PFSK-1 (cell line): ENCODE data around the gene ERC2.

Experiments used
- FOXP2 ChIP-seq: optimal IDR thresholded peaks from 2 replicates; pipeline ENCODE3; 2011; ENCODE audit warnings: borderline replicate concordance, control low read depth, inconsistent platforms; ENCODE audit not compliant: insufficient read depth; ENCODE audit errors: extremely low read length, extremely low read depth
- POLR2AphosphoS5 ChIP-seq: IDR thresholded peaks from 2 replicates; pipeline ENCODE4 v1.6.1; 2012; ENCODE audit warnings: low read depth, mild to moderate bottlenecking, control low read depth, low read length, moderate library complexity
- SIN3A ChIP-seq: IDR thresholded peaks from 2 replicates; pipeline ENCODE4 v1.6.1; 2012; ENCODE audit warnings: mild to moderate bottlenecking, low read length, moderate library complexity, borderline replicate concordance; ENCODE audit not compliant: insufficient read depth
- TAF1 ChIP-seq: IDR thresholded peaks from 2 replicates; pipeline ENCODE4 v1.6.1; 2012; ENCODE audit warnings: low read length, control low read depth, borderline replicate concordance; ENCODE audit not compliant: insufficient read depth
- TF ChIP-seq, protein P1 (sequence below), 2 experiments: IDR thresholded peaks; 2 replicates each; pipeline versions ENCODE4 v1.6.1 to v1.8.0; 2011 to 2012; ENCODE audit warnings: low read depth in 2 of 2, low read length in 2 of 2, control low read depth in 1 of 2, inconsistent platforms in 1 of 2, mild to moderate bottlenecking in 1 of 2, moderate library complexity in 1 of 2; ENCODE audit not compliant: insufficient read depth in 1 of 2

Gene ERC2

DNA sequence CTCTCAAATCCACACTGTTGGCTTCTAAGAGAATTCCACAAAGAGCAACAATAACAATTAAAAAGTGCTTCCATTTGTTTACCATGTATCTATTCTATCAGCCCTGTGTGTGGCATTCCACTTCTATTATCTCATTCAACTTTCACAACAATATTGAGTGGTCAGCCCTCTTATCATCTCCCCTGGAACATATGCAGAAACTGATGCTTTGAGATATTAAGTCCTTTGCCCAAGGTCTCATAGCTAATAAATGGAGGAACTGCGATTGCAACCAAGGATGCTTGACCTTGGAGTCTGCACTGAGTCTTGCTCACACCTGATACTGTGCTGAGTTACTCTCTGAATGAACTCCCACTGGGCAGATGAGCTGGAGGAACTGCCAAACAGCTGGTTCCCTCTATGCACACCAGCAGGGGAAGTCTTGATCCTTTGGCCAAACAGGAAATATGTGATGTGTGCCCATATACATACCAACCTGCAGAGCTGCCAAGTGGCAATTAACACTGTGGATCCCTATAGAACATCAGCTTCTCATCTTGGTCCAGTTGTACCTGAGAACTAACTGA is 836.4 kb downstream of the ERC2 start:
- TF ChIP-seq FOXP2 (no peak), TAF1 (no peak), POLR2AphosphoS5 (no peak), SIN3A (no peak)
- TF ChIP-seq, protein P1, sequence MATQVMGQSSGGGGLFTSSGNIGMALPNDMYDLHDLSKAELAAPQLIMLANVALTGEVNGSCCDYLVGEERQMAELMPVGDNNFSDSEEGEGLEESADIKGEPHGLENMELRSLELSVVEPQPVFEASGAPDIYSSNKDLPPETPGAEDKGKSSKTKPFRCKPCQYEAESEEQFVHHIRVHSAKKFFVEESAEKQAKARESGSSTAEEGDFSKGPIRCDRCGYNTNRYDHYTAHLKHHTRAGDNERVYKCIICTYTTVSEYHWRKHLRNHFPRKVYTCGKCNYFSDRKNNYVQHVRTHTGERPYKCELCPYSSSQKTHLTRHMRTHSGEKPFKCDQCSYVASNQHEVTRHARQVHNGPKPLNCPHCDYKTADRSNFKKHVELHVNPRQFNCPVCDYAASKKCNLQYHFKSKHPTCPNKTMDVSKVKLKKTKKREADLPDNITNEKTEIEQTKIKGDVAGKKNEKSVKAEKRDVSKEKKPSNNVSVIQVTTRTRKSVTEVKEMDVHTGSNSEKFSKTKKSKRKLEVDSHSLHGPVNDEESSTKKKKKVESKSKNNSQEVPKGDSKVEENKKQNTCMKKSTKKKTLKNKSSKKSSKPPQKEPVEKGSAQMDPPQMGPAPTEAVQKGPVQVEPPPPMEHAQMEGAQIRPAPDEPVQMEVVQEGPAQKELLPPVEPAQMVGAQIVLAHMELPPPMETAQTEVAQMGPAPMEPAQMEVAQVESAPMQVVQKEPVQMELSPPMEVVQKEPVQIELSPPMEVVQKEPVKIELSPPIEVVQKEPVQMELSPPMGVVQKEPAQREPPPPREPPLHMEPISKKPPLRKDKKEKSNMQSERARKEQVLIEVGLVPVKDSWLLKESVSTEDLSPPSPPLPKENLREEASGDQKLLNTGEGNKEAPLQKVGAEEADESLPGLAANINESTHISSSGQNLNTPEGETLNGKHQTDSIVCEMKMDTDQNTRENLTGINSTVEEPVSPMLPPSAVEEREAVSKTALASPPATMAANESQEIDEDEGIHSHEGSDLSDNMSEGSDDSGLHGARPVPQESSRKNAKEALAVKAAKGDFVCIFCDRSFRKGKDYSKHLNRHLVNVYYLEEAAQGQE (IDR thresholded peaks at IDR 0.05; ENCODE audit: insufficient read depth in 1 of 2, low read depth in 2 of 2, low read length in 2 of 2): no peak

DNA sequence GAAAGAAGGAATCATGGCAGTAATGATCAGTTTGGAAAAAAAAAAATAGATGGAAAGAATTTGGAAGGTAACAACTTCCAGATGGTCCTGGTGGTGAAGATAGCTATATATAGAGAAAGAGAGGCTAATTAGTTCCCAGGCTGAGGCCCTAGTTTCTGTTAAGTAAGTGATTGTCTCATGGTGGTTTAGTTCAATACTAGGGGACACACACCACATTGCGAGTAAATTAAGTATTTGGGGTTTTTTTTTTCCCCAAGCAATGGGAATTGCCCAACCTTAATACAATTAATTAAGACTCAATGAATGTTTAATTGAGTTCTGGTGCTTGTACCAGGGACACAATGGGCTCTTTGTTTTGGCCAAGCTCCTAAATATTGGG is 837.4 kb downstream of the ERC2 start:
- TF ChIP-seq SIN3A: no peak
- no peak for TF ChIP-seq FOXP2

DNA sequence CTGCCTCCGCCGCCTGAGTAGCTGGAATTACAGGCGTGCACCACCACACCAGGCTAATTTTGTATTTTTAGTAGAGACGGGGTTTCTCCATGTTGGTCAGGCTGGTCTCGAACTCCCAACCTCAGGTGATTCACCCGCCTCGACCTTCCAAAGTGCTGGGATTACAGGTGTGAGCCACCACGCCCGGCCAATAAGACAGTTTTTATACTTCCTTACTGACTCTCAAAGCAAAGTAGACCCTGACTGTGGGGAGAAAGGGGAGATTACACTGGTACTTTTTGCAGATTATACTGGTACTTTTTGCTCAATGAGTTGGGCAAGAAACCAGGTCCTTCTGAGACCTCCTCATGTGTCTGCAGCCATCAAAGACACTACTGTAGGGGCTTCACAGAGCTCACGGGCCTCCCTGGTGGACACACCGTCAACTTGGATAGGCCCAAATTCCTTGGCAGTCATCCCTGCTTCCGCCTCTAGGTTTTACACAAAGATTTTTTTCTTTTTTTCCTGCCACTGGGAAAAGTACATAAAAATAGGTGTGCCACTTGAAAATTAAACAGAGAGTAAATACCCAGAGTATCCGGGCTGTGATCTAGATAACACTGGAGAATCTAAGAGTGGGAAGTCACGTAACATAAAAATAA is 837.9 kb downstream of the ERC2 start:
- TF ChIP-seq, protein P1 (IDR thresholded peaks at IDR 0.05; ENCODE audit: insufficient read depth in 1 of 2, low read depth in 2 of 2, low read length in 2 of 2): no peak
- TF ChIP-seq SIN3A (no peak), TAF1 (no peak), POLR2AphosphoS5 (no peak), FOXP2 (no peak)

DNA sequence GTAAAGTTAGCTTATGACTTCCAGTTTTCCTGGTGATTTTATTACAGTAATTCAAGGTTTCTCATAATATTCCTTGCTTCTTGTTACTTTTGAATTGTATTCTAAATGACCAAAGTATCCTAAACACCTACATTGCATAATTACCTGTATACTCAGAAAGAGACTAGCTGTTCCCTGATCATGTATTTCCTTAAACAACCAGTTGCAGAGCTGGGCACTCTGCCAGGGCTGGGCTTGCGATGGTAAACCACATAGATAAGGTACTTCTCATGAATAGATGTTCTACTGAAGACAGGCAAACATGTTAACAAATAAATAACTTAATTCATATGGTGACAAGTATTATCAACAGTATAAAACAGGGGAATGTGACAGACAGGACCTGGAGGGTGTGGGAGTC is 838.8 kb downstream of the ERC2 start:
- TF ChIP-seq FOXP2: no peak
- no peak for TF ChIP-seq POLR2AphosphoS5
- TF ChIP-seq TAF1: no peak
- TF ChIP-seq, protein P1 (IDR thresholded peaks at IDR 0.05; ENCODE audit: insufficient read depth in 1 of 2, low read depth in 2 of 2, low read length in 2 of 2): no peak
- no peak for TF ChIP-seq SIN3A

DNA sequence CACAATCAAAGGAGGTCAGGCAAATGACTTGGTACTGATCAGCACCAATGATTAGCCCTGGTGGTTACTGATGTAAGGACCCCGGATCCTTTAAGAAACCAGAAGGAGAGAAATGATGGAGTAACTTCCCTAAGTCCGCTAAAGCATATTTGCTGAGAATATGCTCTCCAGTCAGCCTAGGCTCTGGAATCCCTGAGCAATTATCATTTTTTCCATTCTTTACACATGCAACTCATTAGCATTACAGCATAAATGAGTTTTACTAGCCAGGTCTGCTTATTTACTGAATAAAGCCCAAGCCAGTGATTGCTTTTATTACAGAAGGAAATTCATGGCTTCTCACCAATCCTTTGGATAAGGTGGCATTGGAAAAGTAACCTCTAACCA is 842.0 kb downstream of the ERC2 start:
- TF ChIP-seq FOXP2: no peak
- TF ChIP-seq TAF1: no peak
- TF ChIP-seq SIN3A: no peak
- TF ChIP-seq POLR2AphosphoS5: no peak
- TF ChIP-seq, protein P1 (IDR thresholded peaks at IDR 0.05; ENCODE audit: insufficient read depth in 1 of 2, low read depth in 2 of 2, low read length in 2 of 2): no peak
